MM.1S (cell line): ENCODE data around the gene LIME1.
"Not testable (repeated sequence)": the region's sequence is repeated elsewhere in the genome, so short reads cannot be mapped to it uniquely, and the experiment has no call there.

ENCODE experiments used
- EZH2 ChIP-seq: fragments of 300-600 bp; sonication (generic); optimal IDR thresholded peaks from 2 replicates; pipeline ENCODE3; 2017; ENCODE audit warnings: low read depth, mild to moderate bottlenecking, antibody characterized with exemption, low read length, mixed read lengths
- TF ChIP-seq, protein P1 (sequence below): fragments of 300-600 bp; sonication (generic); IDR thresholded peaks from 2 replicates; pipeline ENCODE4 v1.5.1; 2016; ENCODE audit warnings: antibody characterized with exemption, low read length, mixed read lengths

DNA sequence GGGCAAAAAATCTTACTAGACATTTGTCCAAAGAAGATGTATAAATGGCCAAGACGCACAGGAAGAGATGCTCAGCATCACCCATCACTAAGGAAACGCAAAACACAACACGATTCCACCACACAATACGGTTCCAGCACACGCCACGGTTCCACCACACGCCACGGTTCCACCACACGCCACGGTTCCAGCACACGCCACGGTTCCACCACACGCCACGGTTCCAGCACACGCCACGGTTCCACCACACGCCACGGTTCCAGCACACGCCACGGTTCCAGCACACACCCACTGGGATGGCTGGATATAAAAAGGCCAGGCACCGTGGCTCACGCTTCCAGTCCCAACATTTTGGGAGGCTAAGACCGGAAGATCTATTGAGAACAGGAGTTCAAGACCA lies 40.4 kb downstream of the LIME1 start:
- TF ChIP-seq, protein P1, sequence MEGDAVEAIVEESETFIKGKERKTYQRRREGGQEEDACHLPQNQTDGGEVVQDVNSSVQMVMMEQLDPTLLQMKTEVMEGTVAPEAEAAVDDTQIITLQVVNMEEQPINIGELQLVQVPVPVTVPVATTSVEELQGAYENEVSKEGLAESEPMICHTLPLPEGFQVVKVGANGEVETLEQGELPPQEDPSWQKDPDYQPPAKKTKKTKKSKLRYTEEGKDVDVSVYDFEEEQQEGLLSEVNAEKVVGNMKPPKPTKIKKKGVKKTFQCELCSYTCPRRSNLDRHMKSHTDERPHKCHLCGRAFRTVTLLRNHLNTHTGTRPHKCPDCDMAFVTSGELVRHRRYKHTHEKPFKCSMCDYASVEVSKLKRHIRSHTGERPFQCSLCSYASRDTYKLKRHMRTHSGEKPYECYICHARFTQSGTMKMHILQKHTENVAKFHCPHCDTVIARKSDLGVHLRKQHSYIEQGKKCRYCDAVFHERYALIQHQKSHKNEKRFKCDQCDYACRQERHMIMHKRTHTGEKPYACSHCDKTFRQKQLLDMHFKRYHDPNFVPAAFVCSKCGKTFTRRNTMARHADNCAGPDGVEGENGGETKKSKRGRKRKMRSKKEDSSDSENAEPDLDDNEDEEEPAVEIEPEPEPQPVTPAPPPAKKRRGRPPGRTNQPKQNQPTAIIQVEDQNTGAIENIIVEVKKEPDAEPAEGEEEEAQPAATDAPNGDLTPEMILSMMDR = not testable (repeated sequence)
- not testable (repeated sequence) for TF ChIP-seq EZH2
